IMR-90 (cell line): ENCODE data around the gene GGT5.
A peak's percentile ranks its signal among the peaks of the same experiment; 100 is the strongest.
"Not testable (repeated sequence)": the region's sequence is repeated elsewhere in the genome, so short reads cannot be mapped to it uniquely, and the experiment has no call there.

Source experiments
- MXI1 ChIP-seq: IDR thresholded peaks from 2 replicates; pipeline ENCODE4 v1.6.1; 2012; ENCODE audit warnings: low read depth, mild to moderate bottlenecking, low read length, moderate library complexity, borderline replicate concordance
- RCOR1 ChIP-seq: IDR thresholded peaks from 2 replicates; pipeline ENCODE4 v1.6.1; 2012; ENCODE audit warnings: mild to moderate bottlenecking, low read length, improper control_type of control experiment; ENCODE audit not compliant: insufficient replicate concordance
- TF ChIP-seq, protein P1 (sequence below): conservative IDR thresholded peaks from 2 replicates; pipeline ENCODE4 v1.5.1; 2012; ENCODE audit warnings: mild to moderate bottlenecking, low read depth, low read length, improper control_type of control experiment

GRCh38 chr22:24259459-24259858 lies 14.6 kb upstream of the GGT5 start:
- TF ChIP-seq, protein P1, sequence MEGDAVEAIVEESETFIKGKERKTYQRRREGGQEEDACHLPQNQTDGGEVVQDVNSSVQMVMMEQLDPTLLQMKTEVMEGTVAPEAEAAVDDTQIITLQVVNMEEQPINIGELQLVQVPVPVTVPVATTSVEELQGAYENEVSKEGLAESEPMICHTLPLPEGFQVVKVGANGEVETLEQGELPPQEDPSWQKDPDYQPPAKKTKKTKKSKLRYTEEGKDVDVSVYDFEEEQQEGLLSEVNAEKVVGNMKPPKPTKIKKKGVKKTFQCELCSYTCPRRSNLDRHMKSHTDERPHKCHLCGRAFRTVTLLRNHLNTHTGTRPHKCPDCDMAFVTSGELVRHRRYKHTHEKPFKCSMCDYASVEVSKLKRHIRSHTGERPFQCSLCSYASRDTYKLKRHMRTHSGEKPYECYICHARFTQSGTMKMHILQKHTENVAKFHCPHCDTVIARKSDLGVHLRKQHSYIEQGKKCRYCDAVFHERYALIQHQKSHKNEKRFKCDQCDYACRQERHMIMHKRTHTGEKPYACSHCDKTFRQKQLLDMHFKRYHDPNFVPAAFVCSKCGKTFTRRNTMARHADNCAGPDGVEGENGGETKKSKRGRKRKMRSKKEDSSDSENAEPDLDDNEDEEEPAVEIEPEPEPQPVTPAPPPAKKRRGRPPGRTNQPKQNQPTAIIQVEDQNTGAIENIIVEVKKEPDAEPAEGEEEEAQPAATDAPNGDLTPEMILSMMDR: peak; percentile 59
- not testable (repeated sequence) for TF ChIP-seq MXI1, RCOR1
